ENCODE data around the gene ADAMTS16.

- TF ChIP-seq EZH2 (IDR thresholded peaks at IDR 0.05; ENCODE audit: insufficient read depth, poor library complexity, severe bottlenecking) (no peak), EZH2phosphoT487 (IDR thresholded peaks at IDR 0.05; ENCODE audit: insufficient read depth, low read depth) (no peak)
These were observed 135.1 kb downstream of the ADAMTS16 start for GRCh38 chr5:5275211-5275610.
